GM12892 (cell line): ENCODE data around the gene SHB.

Experiments
- POLR2AphosphoS5 ChIP-seq: IDR thresholded peaks from 2 replicates; pipeline ENCODE4 v1.6.1; 2011; ENCODE audit warnings: low read depth, low read length, control low read depth
- TAF1 ChIP-seq: IDR thresholded peaks from 2 replicates; pipeline ENCODE4 v1.6.1; 2011; ENCODE audit warnings: low read depth, mild to moderate bottlenecking, control low read depth, low read length, borderline replicate concordance

DNA sequence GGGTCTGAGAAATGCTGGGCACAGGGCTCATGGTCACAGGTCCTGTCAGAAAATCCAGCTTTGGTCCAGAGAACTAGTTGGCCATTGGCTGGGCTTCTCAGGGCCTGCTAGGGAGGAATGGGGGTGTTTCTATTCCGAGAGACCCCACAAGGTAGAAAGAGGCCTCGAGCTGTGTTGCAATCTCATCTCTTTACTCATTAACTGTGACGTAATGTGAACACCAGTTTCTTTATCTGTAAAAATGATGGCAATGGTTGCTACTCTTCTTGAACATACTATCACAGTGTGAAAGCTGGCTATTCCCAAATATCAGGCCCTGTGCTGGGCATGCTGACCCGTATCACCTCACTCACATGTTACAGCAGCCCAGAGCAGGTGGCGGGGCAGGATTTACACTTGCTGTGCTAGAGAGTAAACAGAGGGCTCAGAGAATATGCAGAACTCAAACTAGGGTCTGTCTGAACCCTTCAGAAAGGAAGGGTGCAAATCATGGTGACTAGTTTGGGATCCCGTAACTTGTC lies 129.4 kb downstream of the SHB start:
- TF ChIP-seq POLR2AphosphoS5 (no peak), TAF1 (no peak)
